GM18951 (cell line): ENCODE results near the gene FBXO47.
"Not testable (repeated sequence)": the region's sequence is repeated elsewhere in the genome, so short reads cannot be mapped to it uniquely, and the experiment has no call there.

Experiments
- POLR2A ChIP-seq: IDR thresholded peaks from 4 replicates; pipeline ENCODE4 v1.6.1; 2011; ENCODE audit warnings: mild to moderate bottlenecking; ENCODE audit not compliant: insufficient read length, insufficient read depth; ENCODE audit errors: extremely low read depth
- in situ Hi-C: fragments of 300-500 bp; cut with MboI; formaldehyde crosslinking; loops from one replicate; pipeline ENCODE4 v1.12.0; 2022; ENCODE audit warnings: low sequenced_read_pairs, mixed read lengths, inconsistent platforms; ENCODE audit not compliant: unreplicated experiment

The FBXO47 gene

GRCh38 chr17:39000021-39000601 lies 32.9 kb upstream of the FBXO47 start:
- TF ChIP-seq POLR2A, result no peak
- in situ Hi-C loops, result no loop called here

GRCh38 chr17:38996660-38997337 lies 29.6 kb upstream of the FBXO47 start:
- no peak for TF ChIP-seq POLR2A
- in situ Hi-C loops, result no loop called here

- no peak for TF ChIP-seq POLR2A
- in situ Hi-C loops, result no loop called here
Measured at GRCh38 chr17:38994026-38994425, 26.8 kb upstream of the FBXO47 start.

- in situ Hi-C loops, result loop anchor here (10.0 kb wide), 1 partner anchor 170 kb away; the partner anchor contains the start of gene PLXDC1
- no peak for TF ChIP-seq POLR2A
Measured at GRCh38 chr17:38984666-38985065, 17.5 kb upstream of the FBXO47 start.

GRCh38 chr17:38982858-38983746 lies 15.9 kb upstream of the FBXO47 start:
- TF ChIP-seq POLR2A, result no peak
- in situ Hi-C loops, result loop anchor here (10.0 kb wide), 1 partner anchor 172 kb away; the partner anchor contains the start of gene PLXDC1

GRCh38 chr17:38981636-38982035 lies 14.4 kb upstream of the FBXO47 start:
- TF ChIP-seq POLR2A, result no peak
- in situ Hi-C loops, result loop anchor here (10.0 kb wide), 1 partner anchor 173 kb away; the partner anchor contains the start of gene PLXDC1

- no peak for TF ChIP-seq POLR2A
- in situ Hi-C loops, result loop anchor here (10.0 kb wide), 1 partner anchor 174 kb away; the partner anchor contains the start of gene PLXDC1
Measured at GRCh38 chr17:38980490-38981217, 13.5 kb upstream of the FBXO47 start.

GRCh38 chr17:38978180-38978579 lies 11.0 kb upstream of the FBXO47 start:
- no peak for TF ChIP-seq POLR2A
- in situ Hi-C loops, result no loop called here

- in situ Hi-C loops, result not testable (repeated sequence)
Measured at GRCh38 chr17:38976187-38976551, 9.0 kb upstream of the FBXO47 start.

- TF ChIP-seq POLR2A, result no peak
Measured at GRCh38 chr17:38970804-38971203, 3.6 kb upstream of the FBXO47 start.

GRCh38 chr17:38970128-38970527 lies 2.9 kb upstream of the FBXO47 start:
- in situ Hi-C loops, result no loop called here
- TF ChIP-seq POLR2A, result no peak

More at GRCh38 chr17:38970804-38971203, 3.6 kb upstream of the FBXO47 start:
- in situ Hi-C loops, result no loop called here

GRCh38 chr17:38969281-38969680 lies 2.1 kb upstream of the FBXO47 start:
- no peak for TF ChIP-seq POLR2A
- in situ Hi-C loops, result no loop called here

GRCh38 chr17:38961413-38961812 lies 5.8 kb downstream of the FBXO47 start:
- TF ChIP-seq POLR2A, result no peak
- in situ Hi-C loops, result no loop called here
